Measurements from ENCODE around the gene HS6ST3. TPM values are rescaled to one million over a fixed set of nuclear protein-coding genes. Genes with fewer than 3 reads are reported as not detected.

HS6ST3 gene
- total RNA-seq, 1 donor from 2014 or later, result 3.0 TPM

DNA sequence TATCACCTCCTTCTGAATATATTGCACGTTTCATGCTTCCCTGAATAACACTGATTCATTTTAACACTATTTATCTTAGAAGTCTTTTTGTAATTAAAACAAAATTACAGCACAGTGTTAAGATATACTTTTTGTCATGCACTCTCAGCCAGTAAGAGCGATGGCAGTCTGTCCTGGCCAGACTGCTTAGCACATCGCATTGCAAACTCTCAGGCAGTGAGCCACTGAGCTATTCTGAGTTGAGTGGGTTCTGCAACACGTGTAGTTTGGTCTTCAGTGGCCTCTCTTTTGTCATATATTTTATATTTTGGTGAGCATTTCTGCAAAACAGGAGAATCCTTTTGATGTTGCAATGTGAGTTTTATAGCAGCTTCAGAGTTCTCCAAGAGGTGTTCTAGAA is 332.1 kb downstream of the HS6ST3 start:
- TF ChIP-seq, protein P1, sequence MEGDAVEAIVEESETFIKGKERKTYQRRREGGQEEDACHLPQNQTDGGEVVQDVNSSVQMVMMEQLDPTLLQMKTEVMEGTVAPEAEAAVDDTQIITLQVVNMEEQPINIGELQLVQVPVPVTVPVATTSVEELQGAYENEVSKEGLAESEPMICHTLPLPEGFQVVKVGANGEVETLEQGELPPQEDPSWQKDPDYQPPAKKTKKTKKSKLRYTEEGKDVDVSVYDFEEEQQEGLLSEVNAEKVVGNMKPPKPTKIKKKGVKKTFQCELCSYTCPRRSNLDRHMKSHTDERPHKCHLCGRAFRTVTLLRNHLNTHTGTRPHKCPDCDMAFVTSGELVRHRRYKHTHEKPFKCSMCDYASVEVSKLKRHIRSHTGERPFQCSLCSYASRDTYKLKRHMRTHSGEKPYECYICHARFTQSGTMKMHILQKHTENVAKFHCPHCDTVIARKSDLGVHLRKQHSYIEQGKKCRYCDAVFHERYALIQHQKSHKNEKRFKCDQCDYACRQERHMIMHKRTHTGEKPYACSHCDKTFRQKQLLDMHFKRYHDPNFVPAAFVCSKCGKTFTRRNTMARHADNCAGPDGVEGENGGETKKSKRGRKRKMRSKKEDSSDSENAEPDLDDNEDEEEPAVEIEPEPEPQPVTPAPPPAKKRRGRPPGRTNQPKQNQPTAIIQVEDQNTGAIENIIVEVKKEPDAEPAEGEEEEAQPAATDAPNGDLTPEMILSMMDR (IDR thresholded peaks at IDR 0.05), result no peak
- intact Hi-C loops (cut with DNase I), result no loop called here
- Histone ChIP-seq H3K4me3 (no peak overlapping the region), H3K36me3 (no peaks in the 10 kb centered on the region), H3K27ac (no peak overlapping the region), H3K9me3 (no peaks in the 10 kb centered on the region), H3K27me3 (no peaks in the 10 kb centered on the region), H3K4me1 (no peaks in the 10 kb centered on the region)
- DNase-seq (ENCODE audit: low spot score in 2 of 2), result no peak

DNA sequence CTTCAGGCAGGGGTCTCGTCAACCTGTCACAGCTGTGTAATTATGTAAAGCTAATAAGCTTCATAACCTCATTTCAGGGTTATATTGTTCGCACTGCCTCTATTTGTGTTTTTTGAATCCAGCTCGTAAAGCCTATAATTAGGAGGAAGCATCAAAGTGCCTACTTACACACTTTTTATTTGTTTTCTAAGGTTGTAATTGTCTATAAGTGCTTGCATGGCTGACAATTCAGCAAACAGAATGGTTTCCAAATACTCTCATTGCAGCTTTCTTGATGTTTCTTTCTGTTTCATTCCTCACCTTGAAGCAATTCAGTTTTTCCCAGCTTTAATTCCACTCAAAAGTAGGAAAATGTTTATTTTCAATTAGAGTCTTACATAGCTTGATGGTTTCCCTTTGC is 336.3 kb downstream of the HS6ST3 start:
- intact Hi-C loops (cut with DNase I), result no loop called here

DNA sequence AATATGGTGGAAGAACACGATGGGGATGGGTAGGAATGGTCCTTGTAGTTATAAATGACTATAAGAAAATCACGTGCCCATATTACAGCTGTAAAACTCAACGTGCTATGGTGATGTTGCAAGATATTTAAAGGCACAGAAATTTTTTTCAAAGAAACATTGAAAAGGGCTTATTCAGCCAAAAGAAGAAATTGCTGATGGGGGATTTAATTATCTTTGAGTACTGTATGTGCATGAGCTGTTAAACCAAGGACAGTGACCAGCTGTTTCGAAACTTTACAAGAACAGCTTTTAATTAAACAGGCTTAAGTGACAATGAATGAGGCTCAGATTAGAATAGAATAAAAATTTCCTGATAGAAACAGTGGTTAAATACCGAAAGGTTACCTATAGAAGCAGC is 339.0 kb downstream of the HS6ST3 start:
- Histone ChIP-seq H3K27me3 (no peaks in the 10 kb centered on the region), H3K4me1 (no peaks in the 10 kb centered on the region), H3K27ac (no peak overlapping the region), H3K4me3 (no peak overlapping the region), H3K36me3 (no peaks in the 10 kb centered on the region), H3K9me3 (no peaks in the 10 kb centered on the region)
- intact Hi-C loops (cut with DNase I), result no loop called here
- no peak for DNase-seq (ENCODE audit: low spot score in 2 of 2)
- TF ChIP-seq, protein P1 (IDR thresholded peaks at IDR 0.05), result no peak

More for the DNA sequence above, 336.3 kb downstream of the HS6ST3 start:
- Histone ChIP-seq H3K9me3 (no peaks in the 10 kb centered on the region), H3K4me1 (no peaks in the 10 kb centered on the region), H3K4me3 (no peak overlapping the region), H3K27ac (no peak overlapping the region), H3K27me3 (no peaks in the 10 kb centered on the region), H3K36me3 (no peaks in the 10 kb centered on the region)
- TF ChIP-seq, protein P1 (IDR thresholded peaks at IDR 0.05), result no peak
- DNase-seq (ENCODE audit: low spot score in 2 of 2), result no peak

DNA sequence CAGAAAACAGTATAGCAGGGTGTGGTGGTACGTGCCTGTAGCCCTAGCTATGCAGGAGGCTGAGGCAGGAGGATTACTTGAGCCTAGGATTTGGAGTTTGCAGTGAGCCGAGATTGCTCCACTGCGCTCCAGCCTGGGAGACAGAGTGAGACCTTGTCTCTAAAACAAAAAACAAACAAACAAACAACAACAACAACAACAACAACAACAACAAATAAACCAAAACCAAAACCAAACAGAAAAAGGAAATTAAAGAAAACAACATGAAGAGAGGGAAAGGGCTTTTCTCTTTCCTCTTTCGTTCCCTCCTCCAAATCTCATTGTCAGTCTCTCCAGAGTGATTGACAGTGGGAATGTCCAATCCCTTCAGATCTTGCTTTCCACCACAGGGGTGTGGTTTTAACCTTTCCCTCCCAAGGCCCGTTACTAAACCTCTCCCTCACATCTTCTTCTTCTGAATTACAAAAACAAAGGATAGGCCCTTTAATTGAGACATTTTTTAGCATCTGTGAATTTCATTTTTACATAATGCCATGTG is 341.2 kb downstream of the HS6ST3 start:
- Histone ChIP-seq H3K27me3 (no peaks in the 10 kb centered on the region), H3K9me3 (no peaks in the 10 kb centered on the region), H3K4me1 (no peaks in the 10 kb centered on the region), H3K27ac (no peak overlapping the region), H3K4me3 (no peak overlapping the region), H3K36me3 (no peaks in the 10 kb centered on the region)
- TF ChIP-seq, protein P1 (IDR thresholded peaks at IDR 0.05), result no peak
- no peak for DNase-seq (ENCODE audit: low spot score in 2 of 2)
- intact Hi-C loops (cut with DNase I), result no loop called here

DNA sequence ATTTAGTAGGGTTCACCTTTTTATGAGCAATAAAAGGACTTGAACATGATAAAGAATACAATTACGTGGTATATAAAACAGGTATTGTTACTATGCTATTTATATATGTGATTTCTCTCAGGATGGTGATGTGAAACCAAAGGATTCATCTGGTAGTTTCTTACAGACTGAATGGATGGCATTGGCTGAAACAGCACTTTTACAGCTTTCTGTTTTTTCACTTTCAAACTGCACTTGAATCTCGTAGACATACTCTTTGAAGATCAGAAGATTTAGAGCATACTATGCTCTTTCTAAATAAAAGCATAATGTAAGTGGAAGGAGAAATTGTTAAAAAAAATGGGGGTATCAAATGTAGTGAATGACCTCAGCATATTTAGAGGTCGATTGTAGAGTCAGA is 354.8 kb downstream of the HS6ST3 start:
- H3K4me1 ChIP-seq, result no peaks in the 10 kb centered on the region
- no peak overlapping the region for H3K27ac ChIP-seq
- TF ChIP-seq, protein P1 (IDR thresholded peaks at IDR 0.05), result no peak
- H3K4me3 ChIP-seq, result no peak overlapping the region
- H3K27me3 ChIP-seq, result no peaks in the 10 kb centered on the region
- H3K9me3 ChIP-seq, result no peaks in the 10 kb centered on the region
- DNase-seq (ENCODE audit: low spot score in 2 of 2), result no peak
- H3K36me3 ChIP-seq, result no peaks in the 10 kb centered on the region
- intact Hi-C loops (cut with DNase I), result no loop called here

DNA sequence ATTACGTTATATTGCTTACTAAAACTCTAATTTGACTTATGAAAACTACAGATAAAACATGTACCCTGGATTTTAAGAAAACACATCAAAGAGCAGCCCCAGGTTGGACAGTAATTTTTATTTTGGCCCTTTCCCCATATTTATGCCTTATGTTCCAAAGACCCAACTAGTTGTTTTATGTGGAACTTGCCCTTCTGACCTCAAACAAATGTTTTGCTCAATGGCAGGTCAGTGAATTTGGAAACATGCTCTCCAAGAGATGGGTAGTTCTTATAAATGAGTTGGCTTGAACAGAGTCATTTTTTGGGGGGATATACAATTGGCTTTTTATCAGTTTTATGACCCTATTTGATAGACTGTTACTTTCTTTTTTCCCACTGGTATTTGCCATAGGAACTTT is 360.0 kb downstream of the HS6ST3 start:
- Histone ChIP-seq H3K27ac (no peak overlapping the region), H3K4me1 (no peaks in the 10 kb centered on the region), H3K27me3 (no peaks in the 10 kb centered on the region), H3K4me3 (no peak overlapping the region), H3K36me3 (no peaks in the 10 kb centered on the region), H3K9me3 (no peaks in the 10 kb centered on the region)
- intact Hi-C loops (cut with DNase I), result no loop called here
- TF ChIP-seq, protein P1 (IDR thresholded peaks at IDR 0.05), result no peak
- no peak for DNase-seq (ENCODE audit: low spot score in 2 of 2)
